Ovary (tissue), 3 donors: ENCODE results near the gene ITPRID2.

Experiments used
- POLR2A ChIP-seq: fragments of 450-650 bp; IDR thresholded peaks from one replicate; pipeline ENCODE4 v1.6.1; 2017; ENCODE audit warnings: antibody characterized with exemption, mild to moderate bottlenecking, moderate library complexity
- TF ChIP-seq, protein P1 (sequence below), 3 donors: fragments of 450-650 bp in 2 of 3; fragments of 200-600 bp in 1 of 3; IDR thresholded peaks; one replicate each; pipeline versions ENCODE4 v1.5.1 to v1.8.0; 2016 to 2022; ENCODE audit warnings: antibody characterized with exemption in 3 of 3, mild to moderate bottlenecking in 1 of 3
- donor health status: DM: no; HTN: no; CAD: no.

DNA sequence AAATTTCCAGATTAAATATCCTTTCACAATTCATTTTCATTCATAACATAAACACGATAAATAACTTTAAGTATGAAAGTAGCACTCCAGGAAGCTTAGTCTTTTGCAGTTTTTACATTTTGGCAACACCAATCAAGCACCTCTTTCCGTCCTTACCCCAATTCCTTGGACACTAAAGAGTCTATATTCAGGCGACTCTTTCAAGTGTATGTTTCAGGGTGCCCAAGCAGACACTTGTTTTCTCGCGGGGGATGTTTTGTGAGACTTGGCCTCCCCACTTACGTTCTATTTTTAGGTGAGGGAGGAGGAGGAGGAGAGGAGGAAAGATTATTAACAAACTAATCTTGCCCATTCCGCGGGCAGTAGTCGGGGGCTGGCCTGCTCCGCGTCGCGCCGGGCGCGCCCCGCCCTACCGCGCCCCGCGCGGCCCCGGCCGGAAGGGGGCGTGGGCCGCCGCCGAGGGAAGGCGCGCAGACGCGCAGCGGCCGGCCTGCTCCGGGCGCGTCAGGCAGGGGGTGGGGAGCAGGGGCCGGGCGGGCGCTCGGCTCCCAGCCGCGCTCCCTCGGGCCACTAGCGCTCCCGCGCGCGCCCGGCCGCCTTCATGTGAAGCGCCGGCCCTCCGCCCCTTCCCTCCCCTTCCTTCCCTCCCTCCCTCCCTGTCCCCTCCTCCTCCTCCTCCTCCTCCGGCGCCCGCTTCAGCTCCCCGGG, at the start of gene ITPRID2:
- no peak for TF ChIP-seq POLR2A
- TF ChIP-seq, protein P1, sequence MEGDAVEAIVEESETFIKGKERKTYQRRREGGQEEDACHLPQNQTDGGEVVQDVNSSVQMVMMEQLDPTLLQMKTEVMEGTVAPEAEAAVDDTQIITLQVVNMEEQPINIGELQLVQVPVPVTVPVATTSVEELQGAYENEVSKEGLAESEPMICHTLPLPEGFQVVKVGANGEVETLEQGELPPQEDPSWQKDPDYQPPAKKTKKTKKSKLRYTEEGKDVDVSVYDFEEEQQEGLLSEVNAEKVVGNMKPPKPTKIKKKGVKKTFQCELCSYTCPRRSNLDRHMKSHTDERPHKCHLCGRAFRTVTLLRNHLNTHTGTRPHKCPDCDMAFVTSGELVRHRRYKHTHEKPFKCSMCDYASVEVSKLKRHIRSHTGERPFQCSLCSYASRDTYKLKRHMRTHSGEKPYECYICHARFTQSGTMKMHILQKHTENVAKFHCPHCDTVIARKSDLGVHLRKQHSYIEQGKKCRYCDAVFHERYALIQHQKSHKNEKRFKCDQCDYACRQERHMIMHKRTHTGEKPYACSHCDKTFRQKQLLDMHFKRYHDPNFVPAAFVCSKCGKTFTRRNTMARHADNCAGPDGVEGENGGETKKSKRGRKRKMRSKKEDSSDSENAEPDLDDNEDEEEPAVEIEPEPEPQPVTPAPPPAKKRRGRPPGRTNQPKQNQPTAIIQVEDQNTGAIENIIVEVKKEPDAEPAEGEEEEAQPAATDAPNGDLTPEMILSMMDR (IDR thresholded peaks at IDR 0.05) = peak in 2 of 3 donors; percentile 7 to 16
